ENCODE data around the gene P3H4.

DNA sequence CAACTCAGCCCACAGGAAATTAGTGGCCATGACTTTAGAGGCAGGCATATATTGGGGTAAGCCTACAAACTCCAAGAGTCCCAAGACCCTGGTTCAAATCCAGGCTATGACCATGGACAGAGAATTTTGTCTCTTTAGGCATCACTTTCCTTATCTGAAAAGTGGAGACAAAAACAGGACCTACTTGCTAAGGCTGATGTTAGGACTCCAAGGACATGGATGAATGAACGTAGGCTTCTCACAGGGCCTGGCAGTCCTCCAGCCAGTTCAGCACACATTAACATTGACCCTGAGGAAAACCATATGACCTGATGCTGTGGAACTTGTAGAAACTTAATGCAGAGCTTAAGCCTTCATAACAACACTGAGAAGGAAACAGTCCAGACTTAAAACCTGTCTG lies 2.4 kb upstream of the P3H4 start:
- TF ChIP-seq, protein P1, sequence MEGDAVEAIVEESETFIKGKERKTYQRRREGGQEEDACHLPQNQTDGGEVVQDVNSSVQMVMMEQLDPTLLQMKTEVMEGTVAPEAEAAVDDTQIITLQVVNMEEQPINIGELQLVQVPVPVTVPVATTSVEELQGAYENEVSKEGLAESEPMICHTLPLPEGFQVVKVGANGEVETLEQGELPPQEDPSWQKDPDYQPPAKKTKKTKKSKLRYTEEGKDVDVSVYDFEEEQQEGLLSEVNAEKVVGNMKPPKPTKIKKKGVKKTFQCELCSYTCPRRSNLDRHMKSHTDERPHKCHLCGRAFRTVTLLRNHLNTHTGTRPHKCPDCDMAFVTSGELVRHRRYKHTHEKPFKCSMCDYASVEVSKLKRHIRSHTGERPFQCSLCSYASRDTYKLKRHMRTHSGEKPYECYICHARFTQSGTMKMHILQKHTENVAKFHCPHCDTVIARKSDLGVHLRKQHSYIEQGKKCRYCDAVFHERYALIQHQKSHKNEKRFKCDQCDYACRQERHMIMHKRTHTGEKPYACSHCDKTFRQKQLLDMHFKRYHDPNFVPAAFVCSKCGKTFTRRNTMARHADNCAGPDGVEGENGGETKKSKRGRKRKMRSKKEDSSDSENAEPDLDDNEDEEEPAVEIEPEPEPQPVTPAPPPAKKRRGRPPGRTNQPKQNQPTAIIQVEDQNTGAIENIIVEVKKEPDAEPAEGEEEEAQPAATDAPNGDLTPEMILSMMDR (IDR thresholded peaks at IDR 0.05) = no peak
- TF ChIP-seq POLR2A (IDR thresholded peaks at IDR 0.05) = no peak

Measured in thyroid gland (tissue), 4 donors.